Muscle layer of duodenum (tissue), 2 donors: Measurements from ENCODE around the gene OSMR.

Experiments
- H3K27ac ChIP-seq: one replicate; pipeline ENCODE4 v1.7.0; 2013; ENCODE audit warnings: mild to moderate bottlenecking, low read length
- H3K27me3 ChIP-seq: one replicate; pipeline ENCODE4 v1.7.0; 2013; ENCODE audit warnings: low read depth, mild to moderate bottlenecking, control low read depth, low read length
- H3K36me3 ChIP-seq, 2 donors: one replicate each; pipeline ENCODE4 v1.7.0; 2013; ENCODE audit warnings: low read length in 2 of 2, control low read depth in 1 of 2, mild to moderate bottlenecking in 1 of 2; ENCODE audit not compliant: insufficient read depth in 2 of 2, control insufficient read depth in 1 of 2
- H3K4me1 ChIP-seq, 2 donors: one replicate each; pipeline ENCODE4 v1.7.0; 2013; ENCODE audit warnings: low read length in 2 of 2, mild to moderate bottlenecking in 2 of 2, control low read depth in 1 of 2, moderate library complexity in 1 of 2; ENCODE audit not compliant: insufficient read depth in 2 of 2, control insufficient read depth in 1 of 2
- H3K4me3 ChIP-seq, 2 donors: one replicate each; pipeline ENCODE4 v1.7.0; 2013; ENCODE audit warnings: low read length in 2 of 2, low read depth in 1 of 2, mild to moderate bottlenecking in 1 of 2
- H3K9me3 ChIP-seq, 2 donors: one replicate each; pipeline ENCODE4 v1.7.0; 2013; ENCODE audit warnings: low read length in 2 of 2, control low read depth in 1 of 2, mild to moderate bottlenecking in 1 of 2; ENCODE audit not compliant: control insufficient read depth in 1 of 2
- donor health status: healthy.

Gene OSMR

DNA sequence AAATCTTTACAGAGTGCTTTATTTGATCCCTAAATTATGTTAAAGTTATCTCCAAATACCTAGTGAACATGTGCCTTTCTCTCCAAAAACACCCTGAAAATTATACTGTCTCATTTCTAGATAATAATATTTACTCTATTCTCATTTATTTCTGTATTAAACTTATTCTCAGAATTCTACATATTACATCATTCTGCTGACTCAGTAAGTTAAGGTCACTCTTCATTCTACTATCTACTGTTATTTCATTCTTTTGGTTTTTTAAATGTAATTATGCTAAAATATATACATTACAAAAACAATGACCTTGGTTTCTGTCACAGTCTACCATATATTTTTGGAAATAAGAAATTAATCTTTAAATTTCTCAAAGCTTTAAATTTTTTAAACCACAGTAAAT is 132.2 kb downstream of the OSMR start:
- Histone ChIP-seq H3K27ac (no peak overlapping the region), H3K27me3 (no peaks in the 10 kb centered on the region), H3K9me3 (no peaks in the 10 kb centered on the region), H3K36me3 (peaks cover 10 to 25% of the 10 kb centered on the region in 2 donors), H3K4me1 (no peaks in the 10 kb centered on the region), H3K4me3 (no peak overlapping the region)

DNA sequence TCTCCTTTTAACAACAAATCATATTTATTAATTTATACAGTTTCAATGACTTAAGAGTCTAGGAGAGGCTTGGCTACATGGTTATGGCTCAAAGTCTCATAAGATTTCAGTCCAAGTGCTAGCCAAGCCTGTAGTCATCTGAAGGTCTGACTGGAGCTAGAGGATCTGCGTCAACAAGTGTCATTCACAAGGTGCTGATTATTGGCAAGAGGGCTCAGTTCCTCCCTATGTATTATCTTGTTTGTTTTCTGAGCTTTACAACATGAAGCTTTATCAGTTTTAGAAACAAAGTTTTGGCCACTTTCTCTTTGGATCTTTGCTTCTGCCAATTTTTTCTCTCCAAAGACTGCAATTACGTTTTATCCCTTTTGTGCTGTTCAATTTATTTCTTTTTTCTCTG is 133.7 kb downstream of the OSMR start:
- Histone ChIP-seq H3K36me3 (peaks cover 7 to 21% of the 10 kb centered on the region in 2 donors), H3K27me3 (no peaks in the 10 kb centered on the region), H3K27ac (no peak overlapping the region)

More for the DNA sequence above, 133.7 kb downstream of the OSMR start:
- Histone ChIP-seq H3K4me1 (no peaks in the 10 kb centered on the region), H3K4me3 (no peak overlapping the region), H3K9me3 (no peaks in the 10 kb centered on the region)
